SK-N-SH (cell line): Measurements from ENCODE around the gene AGXT2. TPM values are rescaled to one million over a fixed set of nuclear protein-coding genes. Genes with fewer than 3 reads are reported as not detected.

Source experiments
- CTCF ChIA-PET: fragments of 300-600, 350-600 bp; formaldehyde crosslinking; extraction: SDS; loops from one replicate; lab custom pipeline; 2021; lab: Yijun Ruan, JAX
- POLR2A ChIA-PET: fragments of 350-600 bp; sonication (Branson Sonifier 250); formaldehyde crosslinking; extraction: SDS; loops from one replicate; lab custom pipeline; 2020; ENCODE audit warnings: antibody characterized with exemption, inconsistent platforms; lab: Yijun Ruan, JAX
- DNase-seq: peaks from one replicate; pipeline ENCODE4 v3.0.0; 2012
- H2AFZ ChIP-seq: fragments of 200-600 bp; sonication (generic); 2 replicates; pipeline ENCODE4 v1.8.1; 2016; ENCODE audit warnings: antibody characterized with exemption, mild to moderate bottlenecking, low read depth
- H3F3A ChIP-seq: fragments of 200-600 bp; sonication (generic); replicated peaks from 2 replicates; pipeline ENCODE3; 2016; ENCODE audit warnings: antibody characterized with exemption, mild to moderate bottlenecking; ENCODE audit not compliant: insufficient read depth
- H3K27ac ChIP-seq, 2 experiments: fragments of 200-500 bp in 1 of 2; fragments of 200-600 bp in 1 of 2; sonication (Bioruptor generic) in 1 of 2; sonication (generic), shearing (Covaris generic) in 1 of 2; 2 replicates each; pipeline versions ENCODE4 v1.5.1 to v1.6.1; 2014 to 2016; ENCODE audit warnings: low read depth in 2 of 2, inconsistent platforms in 1 of 2, low read length in 1 of 2, mild to moderate bottlenecking in 1 of 2, mixed read lengths in 1 of 2
- H3K27me3 ChIP-seq: fragments of 200-600 bp; sonication (generic), shearing (Covaris generic); 2 replicates; pipeline ENCODE4 v1.6.1; 2016; ENCODE audit warnings: mixed run types; ENCODE audit not compliant: insufficient read depth
- H3K36me3 ChIP-seq, 2 experiments: fragments of 200-500 bp in 1 of 2; fragments of 200-600 bp in 1 of 2; sonication (Bioruptor generic) in 1 of 2; sonication (generic) in 1 of 2; replicated peaks in 1 of 2; 2 replicates each; pipeline versions ENCODE3 to v1.5.1; 2014 to 2016; ENCODE audit warnings: low read length in 1 of 2, mild to moderate bottlenecking in 1 of 2; ENCODE audit not compliant: insufficient read depth in 2 of 2, control insufficient read depth in 1 of 2
- H3K4me1 ChIP-seq, 2 experiments: fragments of 200-500 bp in 1 of 2; fragments of 200-600 bp in 1 of 2; sonication (Bioruptor generic) in 1 of 2; sonication (generic), shearing (Covaris generic) in 1 of 2; 2 replicates each; pipeline versions ENCODE4 v1.5.1 to v1.6.1; 2014 to 2016; ENCODE audit warnings: low read depth in 1 of 2, low read length in 1 of 2, mixed run types in 1 of 2; ENCODE audit not compliant: insufficient read depth in 2 of 2, control insufficient read depth in 1 of 2
- H3K4me2 ChIP-seq: fragments of 200-600 bp; sonication (generic), shearing (Covaris generic); 2 replicates; pipeline ENCODE4 v1.6.1; 2017; ENCODE audit warnings: mixed run types
- H3K4me3 ChIP-seq, 2 experiments: fragments of 200-500 bp in 1 of 2; fragments of 200-600 bp in 1 of 2; sonication (Bioruptor generic) in 1 of 2; sonication (generic), shearing (Covaris generic) in 1 of 2; 2 replicates each; pipeline versions ENCODE4 v1.5.1 to v1.8.1; 2014 to 2016; ENCODE audit warnings: low read depth in 2 of 2, inconsistent platforms in 1 of 2, low read length in 1 of 2, mild to moderate bottlenecking in 1 of 2, mixed read lengths in 1 of 2, moderate library complexity in 1 of 2
- H3K79me2 ChIP-seq: fragments of 200-600 bp; sonication (generic); 2 replicates; pipeline ENCODE4 v1.8.1; 2017; ENCODE audit warnings: mild to moderate bottlenecking; ENCODE audit not compliant: insufficient read depth
- H3K9ac ChIP-seq: fragments of 200-600 bp; sonication (generic); 2 replicates; pipeline ENCODE4 v1.6.1; 2017; ENCODE audit warnings: mixed run types
- H3K9me2 ChIP-seq: fragments of 200-600 bp; sonication (generic); 2 replicates; pipeline ENCODE4 v1.6.1; 2017; ENCODE audit warnings: mixed run types
- H3K9me3 ChIP-seq: fragments of 200-600 bp; sonication (generic); 2 replicates; pipeline ENCODE4 v1.6.1; 2017; ENCODE audit warnings: mixed run types, mild to moderate bottlenecking, moderate library complexity
- H4K20me1 ChIP-seq: fragments of 200-600 bp; sonication (generic); 2 replicates; pipeline ENCODE4 v1.6.1; 2017; ENCODE audit warnings: mild to moderate bottlenecking, mixed run types; ENCODE audit not compliant: insufficient read depth
- EZH2phosphoT487 ChIP-seq: fragments of 200-600 bp; sonication (generic); IDR thresholded peaks from 2 replicates; pipeline ENCODE4 v1.6.1; 2017; ENCODE audit warnings: low read depth, mixed run types, mild to moderate bottlenecking, antibody characterized with exemption, moderate library complexity, borderline replicate concordance
- FOSL2 ChIP-seq: IDR thresholded peaks from 2 replicates; pipeline ENCODE4 v1.4.0; 2012; ENCODE audit warnings: low read depth, mild to moderate bottlenecking, moderate library complexity, borderline replicate concordance
- FOXM1 ChIP-seq: IDR thresholded peaks from 2 replicates; pipeline ENCODE4 v1.4.0; 2012; ENCODE audit warnings: low read depth, mild to moderate bottlenecking
- GABPA ChIP-seq: IDR thresholded peaks from 2 replicates; pipeline ENCODE4 v1.4.0; 2012; ENCODE audit warnings: low read depth, mild to moderate bottlenecking
- GATA2 ChIP-seq: sonication (generic); formaldehyde crosslinking; IDR thresholded peaks from 2 replicates; pipeline ENCODE4 v1.5.0; 2020; ENCODE audit warnings: mild to moderate bottlenecking, missing genetic modification reagents
- JUND ChIP-seq: IDR thresholded peaks from 2 replicates; pipeline ENCODE4 v1.4.0; 2012
- MEF2A ChIP-seq: IDR thresholded peaks from 2 replicates; pipeline ENCODE4 v1.4.0; 2012; ENCODE audit warnings: low read depth, borderline replicate concordance
- NFIC ChIP-seq: IDR thresholded peaks from 2 replicates; pipeline ENCODE4 v1.4.0; 2012; ENCODE audit warnings: borderline replicate concordance
- PBX3 ChIP-seq: IDR thresholded peaks from 2 replicates; pipeline ENCODE4; 2012
- POLR2AphosphoS5 ChIP-seq: IDR thresholded peaks from 2 replicates; pipeline ENCODE4 v1.6.1; 2012; ENCODE audit warnings: low read depth, low read length
- RAD21 ChIP-seq: IDR thresholded peaks from 2 replicates; pipeline ENCODE4 v1.6.1; 2012; ENCODE audit warnings: mild to moderate bottlenecking, low read length
- RCOR1 ChIP-seq: fragments of 150-350 bp; IDR thresholded peaks from 2 replicates; pipeline ENCODE4 v1.6.1; 2017; ENCODE audit warnings: antibody characterized with exemption, low read length
- RFX5 ChIP-seq: IDR thresholded peaks from 2 replicates; pipeline ENCODE4 v1.6.1; 2012; ENCODE audit warnings: mild to moderate bottlenecking, improper control_type of control experiment, low read length
- SIN3A ChIP-seq: IDR thresholded peaks from 2 replicates; pipeline ENCODE4 v1.6.1; 2012; ENCODE audit warnings: low read depth, mild to moderate bottlenecking, low read length, moderate library complexity, borderline replicate concordance
- SMC3 ChIP-seq: IDR thresholded peaks from 2 replicates; pipeline ENCODE4 v1.6.1; 2012; ENCODE audit warnings: low read depth, low read length, improper control_type of control experiment
- TCF12 ChIP-seq: IDR thresholded peaks from 2 replicates; pipeline ENCODE4 v1.4.0; 2012
- TEAD4 ChIP-seq: IDR thresholded peaks from 2 replicates; pipeline ENCODE4 v1.4.0; 2012; ENCODE audit warnings: mild to moderate bottlenecking, borderline replicate concordance; ENCODE audit not compliant: insufficient read depth
- USF1 ChIP-seq: IDR thresholded peaks from 2 replicates; pipeline ENCODE4 v1.4.0; 2012; ENCODE audit warnings: low read depth, borderline replicate concordance
- YY1 ChIP-seq: IDR thresholded peaks from 2 replicates; pipeline ENCODE4 v1.4.0; 2012; ENCODE audit warnings: low read depth, mild to moderate bottlenecking
- ZBTB33 ChIP-seq: IDR thresholded peaks from 2 replicates; pipeline ENCODE4 v1.4.0; 2012; ENCODE audit warnings: low read depth, borderline replicate concordance
- WGBS: methylation state at CpG from one replicate; pipeline ENCODE4 v1.1.6; 2017; ENCODE audit warnings: low lambda C conversion rate; 5-methylcytosine and 5-hydroxymethylcytosine counted together
- polyA plus RNA-seq, 3 experiments: library from polyadenylated mRNA; depleted of rRNA; stranded (reverse); fragments of >200 nt; gene quantifications; 2 replicates each; pipeline ENCODE4 v1.2.3, GENCODE V29; 2012
- TF ChIP-seq, protein P1 (sequence below): fragments of 150-350 bp; IDR thresholded peaks from 2 replicates; pipeline ENCODE4 v1.6.1; 2016; ENCODE audit warnings: mild to moderate bottlenecking, low read depth, low read length
- TF ChIP-seq, protein P2 (sequence below): fragments of 150-350 bp; IDR thresholded peaks from 2 replicates; pipeline ENCODE4 v1.6.1; 2017; ENCODE audit warnings: antibody characterized with exemption, low read length, low read depth, borderline replicate concordance
- TF ChIP-seq, protein P3 (sequence below): IDR thresholded peaks from 2 replicates; pipeline ENCODE4 v1.6.1; 2012; ENCODE audit warnings: mild to moderate bottlenecking, low read depth, low read length, moderate library complexity

The AGXT2 gene
- polyA plus RNA-seq, 1 of the 3 experiments (the other 2 are of a cell fraction), result not detected

DNA sequence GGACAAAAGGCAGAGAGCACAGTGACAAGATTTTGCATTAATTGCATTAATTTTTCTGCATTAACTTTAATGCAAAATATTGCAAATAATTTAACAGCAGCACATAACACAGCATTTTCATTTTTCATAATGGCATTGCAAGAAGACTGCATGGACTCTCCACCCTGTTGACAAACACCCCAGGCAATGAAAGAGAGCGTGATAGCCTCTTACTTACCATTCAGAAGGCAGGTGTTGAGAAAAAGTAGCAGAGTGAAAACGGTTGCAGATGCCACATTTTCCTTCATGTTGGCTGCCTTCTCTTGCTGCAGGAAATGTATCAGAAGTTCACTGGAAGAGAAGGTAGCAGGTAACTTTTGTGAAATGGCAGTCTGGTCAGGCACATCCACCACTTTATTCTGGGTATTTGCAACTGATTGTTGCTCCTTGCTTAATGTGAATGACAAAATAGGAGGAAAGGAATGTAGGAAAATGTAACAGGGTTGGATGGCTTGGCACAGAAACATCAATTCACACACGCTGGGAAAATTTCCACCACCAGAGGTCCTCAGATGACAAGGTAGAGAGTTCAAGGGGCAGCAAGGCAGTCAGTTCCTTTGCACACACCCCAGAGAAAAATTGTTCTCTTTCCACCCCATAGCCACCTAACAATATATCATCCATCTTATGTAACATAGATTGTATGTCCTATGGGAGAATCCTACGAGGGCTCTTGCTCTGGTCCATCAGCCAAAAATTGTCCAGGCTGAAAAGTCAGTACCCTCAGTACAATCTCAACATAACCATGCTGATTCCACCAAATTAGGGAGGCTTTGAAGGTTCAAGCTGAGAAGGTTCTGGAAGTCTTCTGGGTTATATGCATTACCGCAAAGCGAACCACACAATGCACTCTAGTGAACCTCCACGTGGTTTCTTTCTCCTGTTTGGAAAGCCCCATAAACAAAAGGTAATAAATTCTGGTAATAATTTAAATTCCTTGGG, 41.9 kb upstream of the AGXT2 start:
- H3K4me2 ChIP-seq, result no peak overlapping the region
- H3K9me2 ChIP-seq, result no peaks in the 10 kb centered on the region
- no peaks in the 10 kb centered on the region for H3K4me1 ChIP-seq
- ChIA-PET POLR2A (no interaction called here), CTCF (interaction anchor here (0.6 to 3.5 kb wide), 13 partner anchors 28 to 837 kb away, joined by 3 to 16 read pairs (median 3); partner anchors contain the start of gene PRLR)
- no peaks in the 10 kb centered on the region for H3K36me3 ChIP-seq
- no peaks in the 10 kb centered on the region for H3K79me2 ChIP-seq
- no peaks in the 10 kb centered on the region for H4K20me1 ChIP-seq
- no peaks in the 10 kb centered on the region for H3K9me3 ChIP-seq
- DNase-seq, result peak; percentile 48
- H3K4me3 ChIP-seq, result no peak overlapping the region; a peak in 1 of 4 replicates
- WGBS, result 15% methylated on average over 7 of the region's 7 CpGs
- H3K27ac ChIP-seq, result no peak overlapping the region
- H3K27me3 ChIP-seq, result no peaks in the 10 kb centered on the region; the same call in 1 of the 2 replicates
- H3K9ac ChIP-seq, result no peak overlapping the region
- H3F3A ChIP-seq, result no peaks in the 10 kb centered on the region
- no peak overlapping the region for H2AFZ ChIP-seq
- TF ChIP-seq TCF12 (no peak), YY1 (no peak), RAD21 (peak; percentile 91), RCOR1 (no peak), SIN3A (no peak), RFX5 (no peak), FOXM1 (no peak), JUND (no peak), POLR2AphosphoS5 (no peak), ZBTB33 (no peak), EZH2phosphoT487 (no peak), MEF2A (no peak), SMC3 (peak; percentile 92), GABPA (no peak), TEAD4 (no peak), GATA2 (CRISPR knock-in tag) (no peak), FOSL2 (no peak), PBX3 (no peak), NFIC (peak; percentile 33), USF1 (no peak)
- TF ChIP-seq, protein P1, sequence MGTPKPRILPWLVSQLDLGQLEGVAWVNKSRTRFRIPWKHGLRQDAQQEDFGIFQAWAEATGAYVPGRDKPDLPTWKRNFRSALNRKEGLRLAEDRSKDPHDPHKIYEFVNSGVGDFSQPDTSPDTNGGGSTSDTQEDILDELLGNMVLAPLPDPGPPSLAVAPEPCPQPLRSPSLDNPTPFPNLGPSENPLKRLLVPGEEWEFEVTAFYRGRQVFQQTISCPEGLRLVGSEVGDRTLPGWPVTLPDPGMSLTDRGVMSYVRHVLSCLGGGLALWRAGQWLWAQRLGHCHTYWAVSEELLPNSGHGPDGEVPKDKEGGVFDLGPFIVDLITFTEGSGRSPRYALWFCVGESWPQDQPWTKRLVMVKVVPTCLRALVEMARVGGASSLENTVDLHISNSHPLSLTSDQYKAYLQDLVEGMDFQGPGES, result no peak
- TF ChIP-seq, protein P2, sequence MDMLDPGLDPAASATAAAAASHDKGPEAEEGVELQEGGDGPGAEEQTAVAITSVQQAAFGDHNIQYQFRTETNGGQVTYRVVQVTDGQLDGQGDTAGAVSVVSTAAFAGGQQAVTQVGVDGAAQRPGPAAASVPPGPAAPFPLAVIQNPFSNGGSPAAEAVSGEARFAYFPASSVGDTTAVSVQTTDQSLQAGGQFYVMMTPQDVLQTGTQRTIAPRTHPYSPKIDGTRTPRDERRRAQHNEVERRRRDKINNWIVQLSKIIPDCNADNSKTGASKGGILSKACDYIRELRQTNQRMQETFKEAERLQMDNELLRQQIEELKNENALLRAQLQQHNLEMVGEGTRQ, result no peak
- TF ChIP-seq, protein P3, sequence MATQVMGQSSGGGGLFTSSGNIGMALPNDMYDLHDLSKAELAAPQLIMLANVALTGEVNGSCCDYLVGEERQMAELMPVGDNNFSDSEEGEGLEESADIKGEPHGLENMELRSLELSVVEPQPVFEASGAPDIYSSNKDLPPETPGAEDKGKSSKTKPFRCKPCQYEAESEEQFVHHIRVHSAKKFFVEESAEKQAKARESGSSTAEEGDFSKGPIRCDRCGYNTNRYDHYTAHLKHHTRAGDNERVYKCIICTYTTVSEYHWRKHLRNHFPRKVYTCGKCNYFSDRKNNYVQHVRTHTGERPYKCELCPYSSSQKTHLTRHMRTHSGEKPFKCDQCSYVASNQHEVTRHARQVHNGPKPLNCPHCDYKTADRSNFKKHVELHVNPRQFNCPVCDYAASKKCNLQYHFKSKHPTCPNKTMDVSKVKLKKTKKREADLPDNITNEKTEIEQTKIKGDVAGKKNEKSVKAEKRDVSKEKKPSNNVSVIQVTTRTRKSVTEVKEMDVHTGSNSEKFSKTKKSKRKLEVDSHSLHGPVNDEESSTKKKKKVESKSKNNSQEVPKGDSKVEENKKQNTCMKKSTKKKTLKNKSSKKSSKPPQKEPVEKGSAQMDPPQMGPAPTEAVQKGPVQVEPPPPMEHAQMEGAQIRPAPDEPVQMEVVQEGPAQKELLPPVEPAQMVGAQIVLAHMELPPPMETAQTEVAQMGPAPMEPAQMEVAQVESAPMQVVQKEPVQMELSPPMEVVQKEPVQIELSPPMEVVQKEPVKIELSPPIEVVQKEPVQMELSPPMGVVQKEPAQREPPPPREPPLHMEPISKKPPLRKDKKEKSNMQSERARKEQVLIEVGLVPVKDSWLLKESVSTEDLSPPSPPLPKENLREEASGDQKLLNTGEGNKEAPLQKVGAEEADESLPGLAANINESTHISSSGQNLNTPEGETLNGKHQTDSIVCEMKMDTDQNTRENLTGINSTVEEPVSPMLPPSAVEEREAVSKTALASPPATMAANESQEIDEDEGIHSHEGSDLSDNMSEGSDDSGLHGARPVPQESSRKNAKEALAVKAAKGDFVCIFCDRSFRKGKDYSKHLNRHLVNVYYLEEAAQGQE, result no peak
